HEK293 (cell line): ENCODE measurements around the gene PDK4.
A peak's percentile ranks its signal among the peaks of the same experiment; 100 is the strongest.

Source experiments
- CTCF ChIA-PET: fragments of 350-600 bp; formaldehyde crosslinking; extraction: SDS; loops from one replicate; lab custom pipeline; 2021; ENCODE audit warnings: antibody characterized with exemption; lab: Yijun Ruan, JAX
- POLR2A ChIA-PET: fragments of 300-600 bp; formaldehyde crosslinking; extraction: SDS; loops from one replicate; lab custom pipeline; 2020; ENCODE audit warnings: antibody characterized with exemption, inconsistent platforms; lab: Yijun Ruan, JAX
- H3K27ac ChIP-seq: fragments of 200-500 bp; sonication (Bioruptor generic); 2 replicates; pipeline ENCODE4 v1.5.1; 2014; ENCODE audit warnings: low read depth, low read length, control low read depth, inconsistent platforms; ENCODE audit errors: extremely low read depth
- H3K36me3 ChIP-seq, 2 experiments: fragments of 200-500 bp in 1 of 2; sonication (Bioruptor generic) in 1 of 2; 1 replicate in 1 of 2; 2 replicates in 1 of 2; pipeline ENCODE4 v1.5.1; 2014 to 2017; ENCODE audit warnings: inconsistent platforms in 2 of 2, low read length in 2 of 2; ENCODE audit not compliant: control insufficient read depth in 2 of 2, insufficient read depth in 1 of 2
- H3K4me1 ChIP-seq: fragments of 200-500 bp; sonication (Bioruptor generic); 2 replicates; pipeline ENCODE4 v1.5.1; 2014; ENCODE audit warnings: mild to moderate bottlenecking, low read length, inconsistent platforms; ENCODE audit not compliant: control insufficient read depth, insufficient read depth
- H3K4me3 ChIP-seq: 2 replicates; pipeline ENCODE4 v1.5.1; 2011; ENCODE audit warnings: low read depth, mild to moderate bottlenecking, control low read depth, low read length, moderate library complexity
- H3K9me3 ChIP-seq: fragments of 200-500 bp; sonication (Bioruptor generic); 2 replicates; pipeline ENCODE4 v1.5.1; 2014; ENCODE audit warnings: low read depth, low read length, inconsistent platforms; ENCODE audit not compliant: control insufficient read depth, insufficient read depth
- BCL6B ChIP-seq: fragments of 450-650 bp; formaldehyde crosslinking; IDR thresholded peaks from 2 replicates; pipeline ENCODE4 v1.5.1; 2017; ENCODE audit warnings: missing biosample characterization, missing genetic modification characterization
- HIC1 ChIP-seq: fragments of 450-650 bp; formaldehyde crosslinking; IDR thresholded peaks from 2 replicates; pipeline ENCODE4 v1.5.1; 2016; ENCODE audit warnings: missing biosample characterization, missing genetic modification characterization
- INSM2 ChIP-seq: fragments of 450-650 bp; formaldehyde crosslinking; IDR thresholded peaks from 2 replicates; pipeline ENCODE4 v1.5.1; 2016; ENCODE audit warnings: missing biosample characterization, missing genetic modification characterization
- KLF9 ChIP-seq: fragments of 450-650 bp; formaldehyde crosslinking; IDR thresholded peaks from 2 replicates; pipeline ENCODE4 v1.5.1; 2016; ENCODE audit warnings: missing biosample characterization, missing genetic modification characterization, low read depth
- RBAK ChIP-seq: fragments of 450-650 bp; formaldehyde crosslinking; IDR thresholded peaks from 2 replicates; pipeline ENCODE4 v1.5.1; 2016; ENCODE audit warnings: missing biosample characterization, missing genetic modification characterization
- TCF7L2 ChIP-seq: IDR thresholded peaks from 2 replicates; pipeline ENCODE4 v1.6.1; 2011; ENCODE audit warnings: low read depth, mild to moderate bottlenecking, inconsistent platforms, low read length, moderate library complexity, borderline replicate concordance
- ZBTB49 ChIP-seq: fragments of 450-650 bp; formaldehyde crosslinking; IDR thresholded peaks from 2 replicates; pipeline ENCODE4 v1.5.1; 2016; ENCODE audit warnings: missing biosample characterization, missing genetic modification characterization, low read depth
- ZNF114 ChIP-seq: fragments of 450-650 bp; formaldehyde crosslinking; IDR thresholded peaks from 2 replicates; pipeline ENCODE4 v1.5.0; 2017; ENCODE audit warnings: missing biosample characterization, missing genetic modification characterization
- ZNF146 ChIP-seq: fragments of 450-650 bp; formaldehyde crosslinking; IDR thresholded peaks from 2 replicates; pipeline ENCODE4 v1.5.1; 2016; ENCODE audit warnings: missing biosample characterization, missing genetic modification characterization
- ZNF350 ChIP-seq: fragments of 450-650 bp; formaldehyde crosslinking; IDR thresholded peaks from 2 replicates; pipeline ENCODE4 v1.5.0; 2017; ENCODE audit warnings: missing biosample characterization, mild to moderate bottlenecking, missing genetic modification characterization
- ZNF513 ChIP-seq: fragments of 450-650 bp; IDR thresholded peaks from 2 replicates; pipeline ENCODE4 v1.5.1; 2018; ENCODE audit warnings: missing biosample characterization, missing genetic modification characterization
- ZNF548 ChIP-seq: fragments of 450-650 bp; formaldehyde crosslinking; IDR thresholded peaks from 2 replicates; pipeline ENCODE4 v1.5.1; 2016; ENCODE audit warnings: missing biosample characterization, missing genetic modification characterization
- ZNF560 ChIP-seq: fragments of 450-650 bp; formaldehyde crosslinking; IDR thresholded peaks from 2 replicates; pipeline ENCODE4 v1.5.1; 2017; ENCODE audit warnings: missing biosample characterization, missing genetic modification characterization, borderline replicate concordance
- ZNF571 ChIP-seq: fragments of 450-650 bp; formaldehyde crosslinking; IDR thresholded peaks from 2 replicates; pipeline ENCODE4 v1.5.0; 2017; ENCODE audit warnings: missing biosample characterization, missing genetic modification characterization
- ZNF580 ChIP-seq: fragments of 450-650 bp; formaldehyde crosslinking; IDR thresholded peaks from 2 replicates; pipeline ENCODE4 v1.5.1; 2016; ENCODE audit warnings: missing biosample characterization, missing genetic modification characterization

Gene PDK4

GRCh38 chr7:95594185-95594584 is 2.1 kb downstream of the PDK4 start:
- Histone ChIP-seq H3K4me3 (no peak overlapping the region), H3K36me3 (peaks cover 7% of the 10 kb centered on the region in 2 experiments; a peak in 2 of 3 replicates), H3K9me3 (no peaks in the 10 kb centered on the region), H3K27ac (no peak overlapping the region), H3K4me1 (no peaks in the 10 kb centered on the region; the same call in 1 of the 2 replicates)
- ChIA-PET CTCF (interaction anchor here (0.7 kb wide), 1 partner anchor 50 kb away, joined by 3 read pairs; no protein-coding TSS in a partner anchor), POLR2A (no interaction called here)
- TF ChIP-seq ZNF350 (0 out of 2 replicates have a peak, but pooled peaks have one; percentile 44), ZNF560 (no peak), ZNF513 (tag by site-specific recombination) (0 out of 2 replicates have a peak, but pooled peaks have one; percentile 15)

GRCh38 chr7:95593343-95593742 is 3.0 kb downstream of the PDK4 start:
- Histone ChIP-seq H3K27ac (no peak overlapping the region), H3K36me3 (peaks cover 7 to 9% of the 10 kb centered on the region in 2 experiments; a peak in 2 of 3 replicates), H3K4me3 (no peak overlapping the region), H3K9me3 (no peaks in the 10 kb centered on the region), H3K4me1 (no peaks in the 10 kb centered on the region; the same call in 1 of the 2 replicates)
- no peak for TF ChIP-seq ZNF571
- no peak for TF ChIP-seq RBAK (tag by site-specific recombination)
- no peak for TF ChIP-seq INSM2 (tag by site-specific recombination)
- TF ChIP-seq ZBTB49 (tag by site-specific recombination) = no peak
- TF ChIP-seq KLF9 = no peak
- no peak for TF ChIP-seq ZNF548 (tag by site-specific recombination)
- no peak for TF ChIP-seq BCL6B
- TF ChIP-seq ZNF114 (tag by site-specific recombination) = no peak
- no peak for TF ChIP-seq HIC1
- TF ChIP-seq ZNF146 (tag by site-specific recombination) = no peak
- TF ChIP-seq TCF7L2 = no peak
- TF ChIP-seq ZNF580 (tag by site-specific recombination) = no peak
- POLR2A ChIA-PET = no interaction called here
- CTCF ChIA-PET = interaction anchor here (1.1 to 1.2 kb wide), 2 partner anchors 50 to 97 kb away, joined by 3 to 4 read pairs; no protein-coding TSS in a partner anchor
